Breast epithelium (tissue), 4 donors: Measurements from ENCODE around the gene ELMO1. TPM values are rescaled to one million over a fixed set of nuclear protein-coding genes. Genes with fewer than 3 reads are reported as not detected.

ENCODE experiments used
- DNase-seq, 2 donors: peaks; one replicate each; pipeline ENCODE4 v3.0.0-alpha.2; 2019; ENCODE audit warnings: low spot score in 2 of 2
- H3K27ac ChIP-seq, 2 donors: fragments of 200-600 bp; sonication (generic) in 1 of 2; one replicate each; pipeline ENCODE4 v1.5.1; 2016 to 2019; ENCODE audit warnings: mild to moderate bottlenecking in 1 of 2
- H3K27me3 ChIP-seq, 2 donors: fragments of 200-600 bp; sonication (generic) in 1 of 2; one replicate each; pipeline versions ENCODE4 v1.5.1 to v1.6.0; 2017 to 2019; ENCODE audit warnings: control low read depth in 1 of 2, mild to moderate bottlenecking in 1 of 2
- H3K36me3 ChIP-seq: fragments of 200-600 bp; one replicate; pipeline ENCODE4 v1.5.1; 2019
- H3K4me1 ChIP-seq, 2 donors: fragments of 200-600 bp; sonication (generic); one replicate each; pipeline ENCODE4 v1.5.1; 2016 to 2019; ENCODE audit warnings: control low read depth in 1 of 2
- H3K4me3 ChIP-seq, 3 donors: fragments of 200-600 bp; sonication (generic); 1 replicate in 2 of 3; 2 replicates in 1 of 3; pipeline ENCODE4 v1.5.1; 2016 to 2019; ENCODE audit warnings: mild to moderate bottlenecking in 3 of 3, moderate library complexity in 2 of 3
- H3K9me3 ChIP-seq, 2 donors: fragments of 200-600 bp; sonication (generic) in 1 of 2; one replicate each; pipeline ENCODE4 v1.5.1; 2016 to 2019; ENCODE audit warnings: control low read depth in 1 of 2
- POLR2A ChIP-seq: fragments of 450-650 bp; IDR thresholded peaks from one replicate; pipeline ENCODE4 v1.6.1; 2016; ENCODE audit warnings: antibody characterized with exemption, mild to moderate bottlenecking, moderate library complexity
- POLR2AphosphoS5 ChIP-seq, 3 donors: sonication (generic); formaldehyde crosslinking; IDR thresholded peaks; one replicate each; pipeline ENCODE4 v1.6.1; 2017; ENCODE audit warnings: antibody characterized with exemption in 3 of 3
- intact Hi-C: fragments of 100-400 bp; cut with DNase I; formaldehyde crosslinking; loops from one replicate; pipeline ENCODE4 v1.15.1; 2023; ENCODE audit warnings: low total_unique reads
- total RNA-seq, 3 donors: library from RNA; depleted of rRNA; stranded (reverse); fragments of >200 nt; gene quantifications; one replicate each; pipeline ENCODE4 v1.1.0, GENCODE V29; 2016
- TF ChIP-seq, protein P1 (sequence below), 3 donors: fragments of 450-650 bp; IDR thresholded peaks; one replicate each; pipeline ENCODE4 v1.5.1; 2016 to 2017; ENCODE audit warnings: antibody characterized with exemption in 3 of 3, mild to moderate bottlenecking in 3 of 3, moderate library complexity in 3 of 3

ELMO1 gene
- total RNA-seq, 3 donors from 2014 or later = 49.5 to 110 (median 66.9) TPM

DNA sequence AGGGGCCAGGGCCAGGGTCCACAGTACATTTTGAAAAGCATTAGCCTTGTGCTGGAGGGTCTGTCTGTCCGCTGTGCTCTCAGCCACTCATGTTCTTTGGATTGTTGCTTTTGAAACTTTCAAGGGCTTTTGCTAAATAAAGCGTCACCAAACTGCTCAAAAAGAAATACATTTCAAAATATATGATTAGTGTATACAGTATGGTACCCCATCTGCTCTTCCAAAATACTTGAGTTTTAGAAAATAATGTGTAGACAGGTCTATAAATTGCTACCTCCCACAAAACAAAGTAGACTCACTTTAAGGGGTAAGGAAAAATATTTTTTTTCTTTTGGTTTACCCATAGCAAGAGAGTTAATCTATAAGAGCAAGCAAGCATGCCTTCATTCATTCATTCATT lies 530.1 kb downstream of the ELMO1 start:
- H3K27me3 ChIP-seq = no peaks in the 10 kb centered on the region
- no peaks in the 10 kb centered on the region for H3K36me3 ChIP-seq
- H3K4me1 ChIP-seq = no peaks in the 10 kb centered on the region
- no peaks in the 10 kb centered on the region for H3K9me3 ChIP-seq
- no peak for DNase-seq
- H3K4me3 ChIP-seq = no peak overlapping the region
- intact Hi-C loops = no loop called here
- no peak for TF ChIP-seq POLR2AphosphoS5 (IDR thresholded peaks at IDR 0.05)
- no peak for TF ChIP-seq POLR2A
- TF ChIP-seq, protein P1, sequence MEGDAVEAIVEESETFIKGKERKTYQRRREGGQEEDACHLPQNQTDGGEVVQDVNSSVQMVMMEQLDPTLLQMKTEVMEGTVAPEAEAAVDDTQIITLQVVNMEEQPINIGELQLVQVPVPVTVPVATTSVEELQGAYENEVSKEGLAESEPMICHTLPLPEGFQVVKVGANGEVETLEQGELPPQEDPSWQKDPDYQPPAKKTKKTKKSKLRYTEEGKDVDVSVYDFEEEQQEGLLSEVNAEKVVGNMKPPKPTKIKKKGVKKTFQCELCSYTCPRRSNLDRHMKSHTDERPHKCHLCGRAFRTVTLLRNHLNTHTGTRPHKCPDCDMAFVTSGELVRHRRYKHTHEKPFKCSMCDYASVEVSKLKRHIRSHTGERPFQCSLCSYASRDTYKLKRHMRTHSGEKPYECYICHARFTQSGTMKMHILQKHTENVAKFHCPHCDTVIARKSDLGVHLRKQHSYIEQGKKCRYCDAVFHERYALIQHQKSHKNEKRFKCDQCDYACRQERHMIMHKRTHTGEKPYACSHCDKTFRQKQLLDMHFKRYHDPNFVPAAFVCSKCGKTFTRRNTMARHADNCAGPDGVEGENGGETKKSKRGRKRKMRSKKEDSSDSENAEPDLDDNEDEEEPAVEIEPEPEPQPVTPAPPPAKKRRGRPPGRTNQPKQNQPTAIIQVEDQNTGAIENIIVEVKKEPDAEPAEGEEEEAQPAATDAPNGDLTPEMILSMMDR (IDR thresholded peaks at IDR 0.05) = no peak
- no peak overlapping the region for H3K27ac ChIP-seq

DNA sequence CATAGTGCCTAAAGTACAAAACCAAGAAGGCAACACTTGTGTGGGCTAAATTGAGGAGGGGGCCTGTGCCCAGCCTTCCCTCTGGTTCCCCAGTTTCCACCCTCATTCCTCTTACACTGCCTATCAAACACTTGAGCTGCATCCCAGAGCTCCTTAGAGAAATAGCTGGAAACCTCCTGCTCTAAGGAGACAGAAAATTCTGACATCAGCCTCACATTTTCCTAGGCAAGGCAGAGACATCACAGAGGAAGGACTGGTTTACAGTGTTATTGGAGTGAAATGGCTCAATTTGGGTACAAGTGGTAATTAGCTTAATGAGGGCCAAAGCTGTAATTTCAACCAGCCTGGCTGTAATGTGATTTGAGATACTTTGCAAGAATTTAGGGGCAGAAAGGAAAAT lies 532.0 kb downstream of the ELMO1 start:
- no peak for DNase-seq
- H3K9me3 ChIP-seq = no peaks in the 10 kb centered on the region
- no peaks in the 10 kb centered on the region for H3K36me3 ChIP-seq
- intact Hi-C loops = no loop called here
- no peaks in the 10 kb centered on the region for H3K4me1 ChIP-seq
- TF ChIP-seq, protein P1 (IDR thresholded peaks at IDR 0.05) = no peak
- TF ChIP-seq POLR2A = no peak
- no peak for TF ChIP-seq POLR2AphosphoS5 (IDR thresholded peaks at IDR 0.05)
- H3K27me3 ChIP-seq = no peaks in the 10 kb centered on the region
- H3K27ac ChIP-seq = no peak overlapping the region
- no peak overlapping the region for H3K4me3 ChIP-seq

DNA sequence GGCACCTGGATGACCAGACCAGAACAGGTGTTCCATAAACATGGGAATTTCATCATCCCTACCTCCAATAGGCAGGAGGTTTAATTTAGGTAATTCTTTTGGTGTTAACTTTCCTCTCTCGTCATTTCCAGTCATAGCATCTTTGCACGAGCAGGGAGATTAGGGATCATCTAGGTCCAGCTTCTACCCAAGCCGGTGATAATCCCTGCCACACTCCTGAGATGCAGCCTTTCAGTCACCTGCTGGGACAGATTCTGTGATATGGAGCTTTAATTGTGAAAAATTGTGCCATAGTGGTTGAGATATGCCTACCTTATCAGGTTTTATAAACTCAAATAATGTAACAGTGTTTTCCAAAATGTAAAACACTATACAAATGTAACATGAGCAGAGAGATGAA lies 532.5 kb downstream of the ELMO1 start:
- Histone ChIP-seq H3K27ac (no peak overlapping the region), H3K4me1 (no peaks in the 10 kb centered on the region), H3K36me3 (no peaks in the 10 kb centered on the region), H3K27me3 (no peaks in the 10 kb centered on the region), H3K4me3 (no peak overlapping the region), H3K9me3 (no peaks in the 10 kb centered on the region)
- no peak for DNase-seq
- intact Hi-C loops = no loop called here
- no peak for TF ChIP-seq POLR2A
- TF ChIP-seq POLR2AphosphoS5 (IDR thresholded peaks at IDR 0.05) = no peak
- TF ChIP-seq, protein P1 (IDR thresholded peaks at IDR 0.05) = no peak

DNA sequence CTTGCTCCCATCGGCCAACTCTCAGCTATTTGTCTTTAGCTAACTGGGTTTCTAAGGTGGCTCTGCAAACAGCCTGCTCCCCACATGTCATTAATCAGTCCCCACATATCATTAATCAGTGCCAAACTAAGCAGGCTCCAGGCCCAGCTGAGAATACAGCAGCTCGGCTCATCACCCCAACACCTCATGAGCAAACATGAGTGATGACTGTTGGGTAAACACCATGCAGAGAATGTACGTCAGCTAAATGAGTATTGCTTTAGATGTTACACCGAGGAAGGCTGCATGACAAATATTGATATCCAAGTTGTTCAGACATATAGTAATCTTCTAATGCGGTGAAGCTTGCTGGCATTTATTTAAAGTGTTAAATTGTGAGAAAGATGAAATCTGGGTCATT lies 536.9 kb downstream of the ELMO1 start:
- no peak overlapping the region for H3K27ac ChIP-seq
- H3K4me1 ChIP-seq = no peaks in the 10 kb centered on the region
- no peaks in the 10 kb centered on the region for H3K27me3 ChIP-seq
- TF ChIP-seq, protein P1 (IDR thresholded peaks at IDR 0.05) = no peak
- no peak for TF ChIP-seq POLR2A
- TF ChIP-seq POLR2AphosphoS5 (IDR thresholded peaks at IDR 0.05) = no peak
- H3K4me3 ChIP-seq = no peak overlapping the region
- H3K36me3 ChIP-seq = no peaks in the 10 kb centered on the region
- no peaks in the 10 kb centered on the region for H3K9me3 ChIP-seq
- intact Hi-C loops = no loop called here
- DNase-seq = no peak

DNA sequence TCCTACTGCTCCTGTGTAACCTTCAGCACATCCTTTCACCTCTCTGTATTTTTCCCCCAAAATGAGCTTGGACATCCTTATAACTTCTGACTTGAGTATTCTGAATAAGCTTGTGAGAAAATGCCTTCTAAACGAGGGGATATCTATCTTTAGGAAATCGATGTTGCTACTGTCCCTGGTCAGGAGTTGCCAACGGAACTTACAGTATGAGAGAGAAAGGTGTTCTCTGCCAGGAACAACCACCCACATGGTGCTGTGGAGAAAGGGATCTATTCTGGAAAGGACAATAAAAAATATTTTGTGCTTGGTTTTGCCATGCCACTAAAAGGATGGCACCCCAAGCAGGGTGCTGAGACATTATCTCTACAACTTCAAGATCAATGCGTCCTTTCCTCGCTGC lies 537.8 kb downstream of the ELMO1 start:
- TF ChIP-seq POLR2A = no peak
- no peak for TF ChIP-seq POLR2AphosphoS5 (IDR thresholded peaks at IDR 0.05)
- TF ChIP-seq, protein P1 (IDR thresholded peaks at IDR 0.05) = no peak
- intact Hi-C loops = no loop called here
- Histone ChIP-seq H3K9me3 (no peaks in the 10 kb centered on the region), H3K4me1 (no peaks in the 10 kb centered on the region), H3K27ac (no peak overlapping the region), H3K4me3 (no peak overlapping the region), H3K27me3 (no peaks in the 10 kb centered on the region), H3K36me3 (no peaks in the 10 kb centered on the region)
- DNase-seq = no peak
